GM12878 (cell line): ENCODE results near the gene GANC. TPM values are rescaled to one million over a fixed set of nuclear protein-coding genes. Genes with fewer than 3 reads are reported as not detected.

Experiments
- ATAC-seq: fragments of 200-7000 bp; cut with Tn5 transposase; 3 replicates; pipeline ENCODE4 v1.9.1; 2020; ENCODE audit warnings: mild to moderate bottlenecking, moderate library complexity
- BruUV-seq: library from RNA; stranded (reverse); fragments of 400-500 nt; replicated peaks from 2 replicates; lab custom pipeline; 2021; lab: Mats Ljungman, UMichigan
- CTCF ChIA-PET: fragments of 300-600 bp; sonication (Branson Sonifier 250); formaldehyde crosslinking; extraction: SDS; loops from one replicate; lab custom pipeline; 2021; ENCODE audit warnings: inconsistent platforms; lab: Yijun Ruan, JAX
- POLR2A ChIA-PET: fragments of 350-600 bp; formaldehyde crosslinking; extraction: SDS; loops from one replicate; lab custom pipeline; 2021; ENCODE audit warnings: inconsistent platforms; lab: Charles Lee
- RAD21 ChIA-PET: fragments of 300-600 bp; sonication (Branson Sonifier 250); formaldehyde crosslinking; loops from one replicate; lab custom pipeline; 2023; ENCODE audit warnings: antibody characterized with exemption; ENCODE audit not compliant: unreplicated experiment; lab: Charles Lee
- SMC1A ChIA-PET: fragments of 300-600 bp; sonication (Branson Sonifier 250); formaldehyde crosslinking; loops from one replicate; lab custom pipeline; 2023; ENCODE audit not compliant: unreplicated experiment, uncharacterized antibody; lab: Charles Lee
- DNase-seq: peaks from one replicate; pipeline ENCODE4 v3.0.0-alpha.2; 2011; ENCODE audit warnings: low read depth, low spot score
- FAIRE-seq: peaks from 3 replicates; lab custom pipeline; 2011; peaks lifted over from hg19 to GRCh38; lab: Jason Lieb, UNC
- H2AFZ ChIP-seq: 2 replicates; pipeline ENCODE4 v1.6.0; 2011; ENCODE audit warnings: low read depth, low read length, control low read depth; ENCODE audit not compliant: control insufficient read depth
- H3K27ac ChIP-seq: 2 replicates; pipeline ENCODE4 v1.5.1; 2011; ENCODE audit warnings: control low read depth; ENCODE audit not compliant: control insufficient read depth, insufficient read depth
- H3K27me3 ChIP-seq, 2 experiments: replicated peaks in 1 of 2; 2 replicates each; pipeline versions ENCODE4 v1.6.0 to v1.6.1; 2011; ENCODE audit warnings: low read length in 1 of 2; ENCODE audit not compliant: control insufficient read depth in 2 of 2, insufficient read depth in 2 of 2
- H3K36me3 ChIP-seq, 2 experiments: 2 replicates each; pipeline ENCODE4 v1.5.1; 2011; ENCODE audit warnings: low read length in 1 of 2; ENCODE audit not compliant: control insufficient read depth in 2 of 2, insufficient read depth in 2 of 2
- H3K4me1 ChIP-seq: 2 replicates; pipeline ENCODE4 v1.6.1; 2011; ENCODE audit warnings: mild to moderate bottlenecking, low read length, moderate library complexity, mixed read lengths; ENCODE audit not compliant: control insufficient read depth, insufficient read depth
- H3K4me2 ChIP-seq: 2 replicates; pipeline ENCODE4 v1.6.0; 2011; ENCODE audit warnings: control low read depth; ENCODE audit not compliant: control insufficient read depth, insufficient read depth
- H3K4me3 ChIP-seq: fragments of 200-600 bp; sonication (generic); 2 replicates; pipeline ENCODE4 v1.5.1; 2016
- H3K79me2 ChIP-seq: 2 replicates; pipeline ENCODE4 v1.6.0; 2011; ENCODE audit warnings: low read length; ENCODE audit not compliant: control insufficient read depth, insufficient read depth
- H3K9ac ChIP-seq: 2 replicates; pipeline ENCODE4 v1.8.0; 2011; ENCODE audit warnings: low read length, control low read depth, mixed read lengths; ENCODE audit not compliant: control insufficient read depth, insufficient read depth
- H3K9me3 ChIP-seq: replicated peaks from 3 replicates; pipeline ENCODE4 v1.5.1; 2011; ENCODE audit warnings: mild to moderate bottlenecking, low read length; ENCODE audit not compliant: control insufficient read depth, insufficient read depth
- H4K20me1 ChIP-seq: 2 replicates; pipeline ENCODE4 v1.6.0; 2011; ENCODE audit not compliant: control insufficient read depth, insufficient read depth
- BHLHE40 ChIP-seq, 2 experiments: fragments of 450-650 bp in 1 of 2; IDR thresholded peaks; 2 replicates each; pipeline ENCODE4 v1.6.1; 2011 to 2017; ENCODE audit warnings: low read depth in 2 of 2, borderline replicate concordance in 1 of 2, improper control_type of control experiment in 1 of 2, low read length in 1 of 2, mild to moderate bottlenecking in 1 of 2
- BRCA1 ChIP-seq: IDR thresholded peaks from 2 replicates; pipeline ENCODE4 v1.6.1; 2011; ENCODE audit warnings: low read depth, low read length, improper control_type of control experiment
- CBX3 ChIP-seq: fragments of 200-600 bp; sonication (generic); IDR thresholded peaks from 2 replicates; pipeline ENCODE4 v1.6.1; 2016; ENCODE audit warnings: low read depth, borderline replicate concordance
- CEBPZ ChIP-seq: fragments of 150-350 bp; IDR thresholded peaks from 2 replicates; pipeline ENCODE4 v1.6.1; 2016; ENCODE audit warnings: low read depth, low read length
- EZH2 ChIP-seq: IDR thresholded peaks from 2 replicates; pipeline ENCODE4 v1.6.1; 2012; ENCODE audit warnings: low read depth, mild to moderate bottlenecking, control low read depth, inconsistent platforms, low read length, borderline replicate concordance; ENCODE audit not compliant: control insufficient read depth
- MLLT1 ChIP-seq: fragments of 450-650 bp; IDR thresholded peaks from 2 replicates; pipeline ENCODE4 v1.6.1; 2016; ENCODE audit warnings: mild to moderate bottlenecking
- MYB ChIP-seq: fragments of 150-350 bp; IDR thresholded peaks from 2 replicates; pipeline ENCODE4 v1.6.1; 2014; ENCODE audit warnings: mild to moderate bottlenecking, low read depth, low read length, borderline replicate concordance
- NFXL1 ChIP-seq: fragments of 450-650 bp; IDR thresholded peaks from 2 replicates; pipeline ENCODE4 v1.6.1; 2017; ENCODE audit warnings: antibody characterized with exemption, mild to moderate bottlenecking, borderline replicate concordance
- NR2C1 ChIP-seq: fragments of 450-650 bp; IDR thresholded peaks from 2 replicates; pipeline ENCODE4 v1.6.1; 2017; ENCODE audit warnings: antibody characterized with exemption, mild to moderate bottlenecking, moderate library complexity
- RCOR1 ChIP-seq: conservative IDR thresholded peaks from 2 replicates; pipeline ENCODE4 v1.6.1; 2012; ENCODE audit warnings: low read depth, low read length, improper control_type of control experiment
- SMAD5 ChIP-seq: IDR thresholded peaks from 2 replicates; pipeline ENCODE4 v1.6.1; 2016; ENCODE audit warnings: antibody characterized with exemption, low read depth
- SPI1 ChIP-seq: IDR thresholded peaks from 2 replicates; pipeline ENCODE4 v1.6.1; 2011; ENCODE audit warnings: low read depth, mild to moderate bottlenecking, low read length, moderate library complexity, borderline replicate concordance; ENCODE audit not compliant: insufficient read depth
- ZBTB40 ChIP-seq: fragments of 450-650 bp; IDR thresholded peaks from 2 replicates; pipeline ENCODE4 v1.6.1; 2016; ENCODE audit warnings: mild to moderate bottlenecking, moderate library complexity, borderline replicate concordance
- ZNF622 ChIP-seq: fragments of 450-650 bp; IDR thresholded peaks from 2 replicates; pipeline ENCODE4 v1.6.1; 2017; ENCODE audit warnings: mild to moderate bottlenecking, inconsistent platforms
- WGBS: methylation state at CpG from one replicate; pipeline ENCODE4 v1.1.6; 2016; ENCODE audit warnings: low lambda C conversion rate; ENCODE audit not compliant: insufficient replicate concordance, insufficient coverage; ENCODE audit errors: missing lambda C conversion rate; 5-methylcytosine and 5-hydroxymethylcytosine counted together
- in situ Hi-C: fragments of 300-500 bp; cut with MboI; formaldehyde crosslinking; loops from 9 replicates; pipeline ENCODE4 v1.14.3; 2018; ENCODE audit warnings: mixed read lengths
- intact Hi-C: fragments of 100-400 bp; cut with micrococcal nuclease; formaldehyde crosslinking; loops from one replicate; pipeline ENCODE4 v1.14.2; 2022; ENCODE audit not compliant: unreplicated experiment
- polyA plus RNA-seq, 11 experiments: library from polyadenylated mRNA; depleted of rRNA in 4 of 11; unstranded in 6 of 11; stranded (reverse) in 5 of 11; fragments of >200 nt; fragmentation: Nextera tagmentation in 4 of 11; fragmentation: Illumina TruSeq in 1 of 11; extraction: Ambion mirVana in 4 of 11; extraction: Trizol in 1 of 11; gene quantifications; 1 replicate in 1 of 11; 2 replicates in 10 of 11; pipeline versions ENCODE4 v1.2.1 to v1.2.3, GENCODE V29; 2011 to 2016; ENCODE audit warnings: inconsistent platforms in 2 of 11, missing spikeins in 2 of 11, low read depth in 1 of 11
- total RNA-seq, 4 experiments: library from RNA; depleted of rRNA in 3 of 4; stranded (reverse); fragments of >200 nt in 3 of 4; fragmentation: Illumina TruSeq in 1 of 4; extraction: Trizol in 1 of 4; gene quantifications; 2 replicates each; pipeline versions ENCODE4 v1.2.1 to v1.2.3, GENCODE V29; 2013 to 2021

The GANC gene
- total and polyA plus RNA-seq, 10 of the 15 experiments (the other 5 are each of a cell fraction or from before 2014, with no cell fraction given) = 11.3 to 35.3 (median 23.0) TPM

- no peak for TF ChIP-seq ZBTB40
- no peak for TF ChIP-seq BRCA1
- TF ChIP-seq RCOR1 = no peak
- TF ChIP-seq MYB = no peak
- TF ChIP-seq ZNF622 = no peak
These were observed 90.9 kb downstream of the GANC start (continued) for GRCh38 chr15:42363942-42364341.

- ATAC-seq (no peak), DNase-seq (no peak), FAIRE-seq (no peak)
- POLR2A ChIA-PET = interaction anchor here (0.5 kb wide), 2 partner anchors 124 to 285 kb away, joined by 3 to 7 read pairs; no protein-coding TSS in a partner anchor
- Histone ChIP-seq H3K9ac (no peak overlapping the region), H3K4me3 (no peak overlapping the region), H3K27me3 (no peaks in the 10 kb centered on the region), H3K27ac (no peak overlapping the region), H2AFZ (no peak overlapping the region), H3K9me3 (no peaks in the 10 kb centered on the region), H3K79me2 (no peaks in the 10 kb centered on the region), H3K36me3 (no peaks in the 10 kb centered on the region), H3K4me1 (no peaks in the 10 kb centered on the region), H4K20me1 (no peaks in the 10 kb centered on the region), H3K4me2 (no peak overlapping the region)
- BruUV-seq = no TSS peak
- CTCF ChIA-PET = interaction anchor here (1.2 to 1.4 kb wide), 2 partner anchors 10 to 20 kb away, joined by 5 read pairs; no protein-coding TSS in a partner anchor
- 92% methylated on average over 1 of the region's 1 CpG for WGBS
- RAD21 ChIA-PET = no interaction called here
- SMC1A ChIA-PET = no interaction called here
- in situ Hi-C loops = no loop called here
- intact Hi-C loops = no loop called here
- TF ChIP-seq SMAD5 (no peak), CEBPZ (no peak), MLLT1 (no peak), SPI1 (no peak), EZH2 (no peak), NFXL1 (no peak), NR2C1 (no peak), BHLHE40 (IDR thresholded peaks at IDR 0.05; ENCODE audit: borderline replicate concordance in 1 of 2, low read depth in 2 of 2, low read length in 1 of 2) (no peak), CBX3 (no peak)
These were observed 91.5 kb downstream of the GANC start for GRCh38 chr15:42364529-42364928.
